NCI-H460 (cell line): ENCODE measurements around the gene CCL21. TPM values are rescaled to one million over a fixed set of nuclear protein-coding genes. Genes with fewer than 3 reads are reported as not detected.

ENCODE experiments used
- DNase-seq: peaks from one replicate; pipeline ENCODE4 v3.0.0-alpha.2; 2016; ENCODE audit warnings: low read depth; ENCODE audit errors: extremely low read depth
- small RNA-seq, 2 experiments: library from RNA; depleted of rRNA; stranded (forward); fragments of <200 nt; gene quantifications; one replicate each; pipeline ENCODE3, GENCODE V24; 2014
- total RNA-seq: library from RNA; depleted of rRNA; stranded (reverse); fragments of >200 nt; shearing (Covaris generic); gene quantifications from 2 replicates; pipeline ENCODE4 v1.2.3, GENCODE V29; 2014; rRNA removed

The CCL21 gene
- total RNA-seq, 1 experiment from 2014 or later: not detected

- peak; percentile 51 for DNase-seq
Measured at GRCh38 chr9:34675048-34675714, 34.8 kb downstream of the CCL21 start.

- no peak for DNase-seq
Measured at GRCh38 chr9:34674440-34674839, 35.5 kb downstream of the CCL21 start.

GRCh38 chr9:34671307-34671706, 38.6 kb downstream of the CCL21 start:
- DNase-seq: no peak

- no peak for DNase-seq
Measured at GRCh38 chr9:34669809-34670562, 40.0 kb downstream of the CCL21 start.

- DNase-seq: peak; percentile 90
Measured at GRCh38 chr9:34665381-34666250, 44.3 kb downstream of the CCL21 start.

GRCh38 chr9:34665067-34665380, 44.9 kb downstream of the CCL21 start:
- DNase-seq: no peak

- DNase-seq: peak; percentile 80
Measured at GRCh38 chr9:34664281-34665066, 45.5 kb downstream of the CCL21 start.

GRCh38 chr9:34663303-34663605, 46.7 kb downstream of the CCL21 start:
- DNase-seq: no peak

GRCh38 chr9:34662526-34663302, 47.2 kb downstream of the CCL21 start, which contains the start of gene CCL27:
CCL27 (minus strand) TSS chr9:34662657; CDS start chr9:34662633, 24 bp downstream.
- DNase-seq: no peak

- DNase-seq: no peak
Measured at GRCh38 chr9:34659592-34660253, 50.2 kb downstream of the CCL21 start.

Small RNA genes within 50 kb of the gene (small RNA-seq; reads per million reads assigned to genes)
- 0 reads per million in 2 experiments for gene CCL27

Other genes starting within 250 kb of the CCL21 start
- not detected in 2 replicates for gene ENHO, start 187.1 kb downstream of the CCL21 start, total RNA-seq
- gene CNTFR, start 120.4 kb downstream of the CCL21 start, total RNA-seq: 0.17 TPM in 1 of 2 replicates, not detected in the other
- 27.3 and 40.0 TPM in 2 replicates for gene RPP25L, start 98.0 kb downstream of the CCL21 start, total RNA-seq
- 32.3 and 41.3 TPM in 2 replicates for gene DCTN3, start 89.6 kb downstream of the CCL21 start, total RNA-seq
- gene ARID3C, start 81.1 kb downstream of the CCL21 start, total RNA-seq: not detected in 2 replicates
- 80.3 and 83.5 TPM in 2 replicates for gene SIGMAR1, start 72.3 kb downstream of the CCL21 start, total RNA-seq
- 14.0 and 16.0 TPM in 2 replicates for gene GALT, start 63.5 kb downstream of the CCL21 start, total RNA-seq
- gene IL11RA, start 58.0 kb downstream of the CCL21 start, total RNA-seq: 2.2 and 3.3 TPM in 2 replicates
- gene CCL27, start 47.5 kb downstream of the CCL21 start, total RNA-seq: 0.47 TPM in 1 of 2 replicates, not detected in the other
- gene CCL19, start 18.9 kb downstream of the CCL21 start, total RNA-seq: not detected in 2 replicates
- not detected in 2 replicates for gene PHF24, start 248.1 kb upstream of the CCL21 start, total RNA-seq